NCI-H1048 (cell line): ENCODE results near the gene APOF.
A peak's percentile ranks its signal among the peaks of the same experiment; 100 is the strongest.
"Not testable (repeated sequence)": the region's sequence is repeated elsewhere in the genome, so short reads cannot be mapped to it uniquely, and the experiment has no call there.

Source experiments
- DNase-seq: peaks from one replicate; lab custom pipeline; 2025; lab: John Stamatoyannopoulos, UW

APOF gene

DNA sequence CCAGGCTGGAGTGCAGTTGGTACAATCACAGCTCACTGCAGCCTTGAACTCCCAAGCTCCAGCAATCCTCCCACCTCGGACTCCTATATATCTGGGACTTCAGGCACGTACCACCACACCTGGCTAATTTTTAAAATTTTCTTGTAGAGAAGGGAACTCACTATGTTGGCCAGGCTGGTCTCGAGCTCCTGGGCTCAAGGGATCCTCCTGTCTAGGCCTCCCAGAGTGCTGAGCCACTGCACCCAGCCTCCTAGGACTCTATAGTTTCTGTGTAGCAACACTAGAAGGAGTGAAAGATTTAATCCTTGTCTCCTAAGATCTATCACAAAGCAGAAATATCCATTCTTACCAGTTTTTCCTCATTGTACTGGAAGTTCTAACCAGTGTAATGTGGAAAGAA, 4.3 kb upstream of the APOF start:
- no peak for DNase-seq

- no peak for DNase-seq
Observed at GRCh38 chr12:56361487-56362129, 1.0 kb downstream of the APOF start.

GRCh38 chr12:56359851-56360767, 2.5 kb downstream of the APOF start, which contains the start of gene STAT2:
Gene STAT2, minus strand, starts transcription at chr12:56360107. Its CDS starts 3,536 bp downstream, at chr12:56356571.
- DNase-seq = peak; percentile 100

GRCh38 chr12:56358836-56359532, 3.7 kb downstream of the APOF start:
- DNase-seq = no peak

- no peak for DNase-seq
Observed at GRCh38 chr12:56351325-56351724, 11.3 kb downstream of the APOF start.

GRCh38 chr12:56350662-56351061, 12.0 kb downstream of the APOF start:
- DNase-seq = no peak

- DNase-seq = no peak
Observed at GRCh38 chr12:56348776-56349175, 13.9 kb downstream of the APOF start.

DNA sequence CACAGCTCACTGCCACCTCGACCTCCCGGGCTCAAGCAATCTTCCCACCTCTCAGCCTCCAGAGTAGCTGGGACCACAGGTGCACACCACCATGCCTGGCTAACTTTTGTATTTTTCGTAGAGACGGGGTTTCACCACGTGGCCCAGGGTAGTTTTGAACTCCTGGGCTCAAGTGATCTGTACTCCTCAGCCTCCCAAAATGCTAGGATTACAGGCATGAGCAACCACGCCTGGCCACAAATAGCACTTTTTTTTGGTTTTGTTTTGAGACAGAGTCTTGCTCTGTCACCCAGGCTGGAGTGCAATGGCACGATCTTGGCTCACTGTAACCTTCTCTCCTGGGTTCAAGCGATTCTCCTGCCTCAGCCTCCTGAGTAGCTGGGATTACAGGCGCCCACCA, 15.4 kb downstream of the APOF start:
- not testable (repeated sequence) for DNase-seq

DNA sequence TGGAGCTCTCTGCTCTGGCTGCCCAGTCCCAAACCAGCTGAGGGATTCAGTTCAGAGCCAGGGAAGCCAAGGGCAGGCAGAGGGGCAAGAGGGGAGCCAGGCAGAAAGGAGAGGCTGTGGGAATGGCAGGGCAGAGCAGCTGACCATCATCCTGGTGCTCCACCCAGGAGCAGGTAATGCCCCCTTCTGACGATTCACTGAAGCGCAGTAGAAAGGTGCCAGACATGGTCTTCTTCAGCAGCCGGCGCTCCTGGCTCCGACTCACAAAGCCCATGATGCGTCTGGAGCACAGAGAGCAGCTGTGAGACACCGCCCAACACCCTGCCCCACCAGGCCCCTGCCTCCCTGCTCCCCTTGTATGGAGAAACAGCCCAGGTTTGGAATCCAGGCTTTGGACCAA, 16.0 kb downstream of the APOF start:
- no peak for DNase-seq

- DNase-seq = not testable (repeated sequence)
Observed at GRCh38 chr12:56342290-56342689, 20.4 kb downstream of the APOF start.

- DNase-seq = no peak
Observed at GRCh38 chr12:56341616-56342015, 21.0 kb downstream of the APOF start.

DNA sequence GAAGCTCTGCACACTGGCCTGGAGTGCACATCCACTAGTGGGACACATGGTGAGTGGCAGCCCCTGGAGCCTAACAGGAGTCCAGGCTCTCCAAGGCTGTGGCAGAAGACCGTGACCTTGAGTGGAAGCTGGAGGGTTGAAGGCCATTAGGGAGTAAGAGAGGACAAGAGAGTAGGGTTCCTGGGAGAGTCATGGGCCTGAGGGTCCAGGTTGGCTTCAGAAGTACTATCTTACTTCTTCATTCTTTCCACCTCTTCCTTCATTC, 23.6 kb downstream of the APOF start:
- DNase-seq = no peak

DNA sequence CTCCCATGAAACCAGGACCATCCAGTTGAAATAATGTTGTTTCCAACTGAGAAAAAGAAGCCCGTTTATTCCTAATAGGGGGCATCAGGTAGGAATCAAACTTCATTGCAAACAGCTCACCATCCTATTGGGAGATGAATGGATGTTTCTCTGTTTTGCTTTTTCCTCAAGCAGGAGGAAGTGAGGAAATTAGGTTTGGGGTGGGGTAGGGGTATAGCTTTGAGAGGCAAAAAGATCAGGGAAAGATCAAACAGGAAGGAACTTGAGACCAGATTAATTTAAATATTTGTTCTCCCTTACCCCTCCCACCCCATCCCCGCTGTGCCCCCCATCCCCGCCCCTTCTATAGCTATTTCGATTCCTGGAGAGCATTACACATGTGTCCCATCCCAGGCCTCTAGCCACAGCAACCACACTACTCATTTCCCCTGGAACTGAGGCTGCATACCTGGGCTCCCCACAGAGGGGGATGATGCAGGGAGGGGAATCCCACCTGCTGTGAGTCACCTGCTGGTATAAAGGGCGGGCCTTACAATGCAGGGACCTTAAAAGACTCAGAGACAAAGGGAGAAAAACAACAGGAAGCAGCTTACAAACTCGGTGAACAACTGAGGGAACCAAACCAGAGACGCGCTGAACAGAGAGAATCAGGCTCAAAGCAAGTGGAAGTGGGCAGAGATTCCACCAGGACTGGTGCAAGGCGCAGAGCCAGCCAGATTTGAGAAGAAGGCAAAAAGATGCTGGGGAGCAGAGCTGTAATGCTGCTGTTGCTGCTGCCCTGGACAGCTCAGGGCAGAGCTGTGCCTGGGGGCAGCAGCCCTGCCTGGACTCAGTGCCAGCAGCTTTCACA, 24.1 kb downstream of the APOF start, which contains the start of gene IL23A:
Gene IL23A, plus strand, starts transcription at position 577 of the 850 bp plus-strand sequence. Its CDS starts 161 bp downstream, at position 738.
- DNase-seq = no peak

- no peak for DNase-seq
Observed at GRCh38 chr12:56337753-56338251, 24.9 kb downstream of the APOF start.

GRCh38 chr12:56336361-56337167, 26.1 kb downstream of the APOF start:
- DNase-seq = peak; percentile 37

DNA sequence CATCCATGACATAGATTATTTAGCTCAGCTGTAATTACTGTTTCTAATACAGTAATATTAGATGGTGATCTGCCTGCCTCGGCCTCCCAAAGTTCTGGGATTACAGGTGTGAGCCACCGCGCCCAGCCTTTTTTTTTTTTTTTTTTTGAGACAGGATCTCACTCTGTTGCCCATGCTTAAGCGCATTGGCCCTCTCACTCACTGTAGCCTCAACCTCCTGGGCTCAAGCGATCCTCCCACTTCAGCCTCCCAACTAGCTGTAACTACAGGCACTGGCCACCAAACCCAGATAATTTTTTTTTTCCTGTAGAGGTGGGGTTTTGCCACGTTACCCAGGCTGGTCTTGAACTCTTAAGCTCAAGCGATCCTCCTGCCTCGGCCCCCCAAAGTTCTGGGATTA, 27.1 kb downstream of the APOF start:
- not testable (repeated sequence) for DNase-seq

DNA sequence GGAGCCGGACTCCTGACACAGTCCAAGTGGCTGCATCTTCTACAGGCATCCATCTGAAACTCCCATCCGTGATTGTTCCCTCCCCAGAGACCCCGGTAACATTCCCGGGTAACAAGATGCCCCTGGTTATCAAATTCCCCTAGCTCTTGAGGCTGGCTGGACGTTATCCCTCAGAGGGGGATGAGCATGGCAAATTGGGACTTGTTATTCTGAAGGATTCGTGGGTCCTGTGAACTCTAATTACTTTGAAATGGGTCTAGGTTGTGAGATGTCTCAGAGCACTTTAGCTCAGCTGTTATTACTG, 28.2 kb downstream of the APOF start:
- DNase-seq = no peak

GRCh38 chr12:56333679-56334489, 28.8 kb downstream of the APOF start, which contains the start of gene PAN2:
Gene PAN2, minus strand, starts transcription at chr12:56334000. Its CDS starts 906 bp downstream, at chr12:56333094.
- peak; percentile 94 for DNase-seq

DNA sequence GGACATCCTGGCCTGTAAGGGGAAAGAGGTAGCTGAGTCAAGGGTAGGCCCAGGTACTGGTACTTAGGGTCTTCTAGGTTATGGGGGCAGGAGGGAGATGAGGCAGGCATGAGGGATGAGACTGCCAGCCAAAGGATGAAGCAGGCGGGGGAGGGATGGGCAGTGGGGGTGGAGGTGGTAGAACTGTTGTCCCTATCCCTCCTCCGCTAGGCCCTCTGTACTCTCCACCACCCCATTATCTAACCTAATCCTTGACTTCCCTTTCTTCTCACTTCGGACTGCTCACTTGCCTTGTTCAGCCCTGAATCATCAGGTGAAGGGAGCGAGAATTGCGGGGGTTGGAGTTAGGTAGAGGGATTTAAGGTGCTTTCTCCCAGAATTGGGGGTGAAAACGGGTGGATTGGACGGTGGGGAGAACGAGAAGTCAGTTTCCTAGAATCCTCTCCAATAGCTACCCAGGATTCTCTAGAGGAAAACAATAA, 29.4 kb downstream of the APOF start:
- no peak for DNase-seq
